Forelimb muscle (tissue), 1 donor: ENCODE data around the gene DAZL. TPM values are rescaled to one million over a fixed set of nuclear protein-coding genes. Genes with fewer than 3 reads are reported as not detected.

Experiments
- DNase-seq: peaks from one replicate; pipeline ENCODE4 v3.0.0-alpha.2; 2013; ENCODE audit warnings: low read depth
- polyA plus RNA-seq: library from polyadenylated mRNA; unstranded; fragments of 120-200 nt; gene quantifications from one replicate; pipeline ENCODE4 v1.2.1, GENCODE V29; 2013; ENCODE audit not compliant: insufficient read length

Gene DAZL
- polyA plus RNA-seq, 1 donor, result not detected

GRCh38 chr3:16545413-16546185 is 59.6 kb downstream of the DAZL start:
- no peak for DNase-seq

DNA sequence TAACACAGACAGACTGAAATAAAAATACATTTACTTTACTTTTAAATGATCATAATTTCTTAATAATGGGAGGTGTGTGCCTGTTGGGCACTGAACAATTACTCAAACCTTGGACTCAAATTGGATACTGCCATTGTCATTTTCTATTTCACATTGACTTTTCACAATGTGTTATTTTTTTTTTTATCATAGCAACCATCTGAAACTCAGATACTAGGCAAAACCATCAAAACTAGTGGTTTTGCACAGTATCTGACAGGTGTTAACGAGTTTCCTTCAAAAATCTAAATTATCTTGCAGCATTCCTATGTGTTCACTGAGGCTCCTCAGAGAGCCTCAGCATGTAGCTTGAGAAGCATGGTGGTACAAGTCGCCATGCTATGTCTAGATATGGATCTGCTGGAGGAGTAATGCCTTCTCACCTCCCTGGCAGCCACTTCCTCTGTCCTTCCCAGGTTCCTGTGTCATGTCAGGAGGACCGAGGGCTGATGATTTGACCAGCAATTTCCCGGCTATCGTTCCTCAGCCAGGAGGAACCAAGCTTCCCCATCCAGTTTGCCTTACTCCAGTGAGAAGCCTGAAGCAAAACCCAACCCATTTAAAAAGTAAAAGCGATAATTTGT is 61.9 kb downstream of the DAZL start:
- DNase-seq, result no peak

GRCh38 chr3:16538507-16538906 is 66.7 kb downstream of the DAZL start:
- no peak for DNase-seq

DNA sequence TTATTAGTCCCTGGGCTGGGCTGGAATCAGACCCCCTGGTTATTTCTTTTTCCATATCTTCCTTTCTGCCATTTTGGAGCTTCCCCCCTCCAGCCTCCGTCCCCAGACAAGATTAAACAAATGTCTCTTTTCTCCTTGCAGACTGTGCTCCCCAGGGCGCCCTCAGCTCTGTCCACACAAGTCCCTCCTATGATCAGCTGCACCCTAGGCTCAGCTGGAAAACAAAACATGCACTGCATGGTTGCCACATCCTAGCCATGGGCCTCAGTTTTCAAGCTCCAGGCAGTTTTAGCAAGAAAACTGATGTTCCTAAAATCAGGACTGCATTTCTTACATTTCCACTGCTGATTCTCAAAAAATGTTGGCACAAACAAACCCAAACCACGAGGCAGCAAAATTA is 68.2 kb downstream of the DAZL start:
- no peak for DNase-seq

Other genes with a start within 250 kb of the DAZL start
- 12.1 TPM for gene RFTN1, start 91.7 kb downstream of the DAZL start, polyA plus RNA-seq